Panc1 (cell line): Measurements from ENCODE around the gene SLC9A8.

Source experiments
- TCF7L2 ChIP-seq: IDR thresholded peaks from 2 replicates; pipeline ENCODE4 v1.6.1; 2011; ENCODE audit warnings: mild to moderate bottlenecking, low read depth, low read length, inconsistent platforms
- TF ChIP-seq, protein P1 (sequence below): fragments of 450-650 bp; IDR thresholded peaks from 2 replicates; pipeline ENCODE4 v1.5.1; 2017; ENCODE audit warnings: mild to moderate bottlenecking

DNA sequence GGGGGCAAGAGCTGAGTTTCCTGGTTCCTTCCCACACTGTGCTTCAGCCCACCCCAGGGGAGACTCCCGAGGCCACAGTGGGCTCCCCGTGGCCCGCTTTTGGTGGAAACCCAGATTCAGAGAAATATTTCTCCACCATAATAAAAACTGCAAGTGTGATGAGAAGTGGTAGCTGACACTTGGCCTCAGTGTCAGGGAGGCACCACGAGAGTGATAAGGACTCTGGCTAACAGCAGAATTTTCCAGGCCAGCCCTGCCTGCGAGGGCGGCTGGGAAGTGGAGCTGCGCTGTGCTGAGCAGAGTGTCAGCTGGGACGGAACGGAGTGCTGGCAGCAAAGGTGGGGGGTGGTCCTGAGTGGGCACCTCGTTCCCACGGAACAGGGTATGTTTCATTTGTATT is 80.2 kb downstream of the SLC9A8 start:
- TF ChIP-seq, protein P1, sequence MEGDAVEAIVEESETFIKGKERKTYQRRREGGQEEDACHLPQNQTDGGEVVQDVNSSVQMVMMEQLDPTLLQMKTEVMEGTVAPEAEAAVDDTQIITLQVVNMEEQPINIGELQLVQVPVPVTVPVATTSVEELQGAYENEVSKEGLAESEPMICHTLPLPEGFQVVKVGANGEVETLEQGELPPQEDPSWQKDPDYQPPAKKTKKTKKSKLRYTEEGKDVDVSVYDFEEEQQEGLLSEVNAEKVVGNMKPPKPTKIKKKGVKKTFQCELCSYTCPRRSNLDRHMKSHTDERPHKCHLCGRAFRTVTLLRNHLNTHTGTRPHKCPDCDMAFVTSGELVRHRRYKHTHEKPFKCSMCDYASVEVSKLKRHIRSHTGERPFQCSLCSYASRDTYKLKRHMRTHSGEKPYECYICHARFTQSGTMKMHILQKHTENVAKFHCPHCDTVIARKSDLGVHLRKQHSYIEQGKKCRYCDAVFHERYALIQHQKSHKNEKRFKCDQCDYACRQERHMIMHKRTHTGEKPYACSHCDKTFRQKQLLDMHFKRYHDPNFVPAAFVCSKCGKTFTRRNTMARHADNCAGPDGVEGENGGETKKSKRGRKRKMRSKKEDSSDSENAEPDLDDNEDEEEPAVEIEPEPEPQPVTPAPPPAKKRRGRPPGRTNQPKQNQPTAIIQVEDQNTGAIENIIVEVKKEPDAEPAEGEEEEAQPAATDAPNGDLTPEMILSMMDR = no peak
- TF ChIP-seq TCF7L2 = no peak
